Central memory CD4-positive, alpha-beta T cell (primary cell): Measurements from ENCODE around the gene MEST.
"Not testable (repeated sequence)": the region's sequence is repeated elsewhere in the genome, so short reads cannot be mapped to it uniquely, and the experiment has no call there.

Experiments used
- DNase-seq: peaks from one replicate; pipeline ENCODE4 v3.0.0; 2022

Gene MEST

DNA sequence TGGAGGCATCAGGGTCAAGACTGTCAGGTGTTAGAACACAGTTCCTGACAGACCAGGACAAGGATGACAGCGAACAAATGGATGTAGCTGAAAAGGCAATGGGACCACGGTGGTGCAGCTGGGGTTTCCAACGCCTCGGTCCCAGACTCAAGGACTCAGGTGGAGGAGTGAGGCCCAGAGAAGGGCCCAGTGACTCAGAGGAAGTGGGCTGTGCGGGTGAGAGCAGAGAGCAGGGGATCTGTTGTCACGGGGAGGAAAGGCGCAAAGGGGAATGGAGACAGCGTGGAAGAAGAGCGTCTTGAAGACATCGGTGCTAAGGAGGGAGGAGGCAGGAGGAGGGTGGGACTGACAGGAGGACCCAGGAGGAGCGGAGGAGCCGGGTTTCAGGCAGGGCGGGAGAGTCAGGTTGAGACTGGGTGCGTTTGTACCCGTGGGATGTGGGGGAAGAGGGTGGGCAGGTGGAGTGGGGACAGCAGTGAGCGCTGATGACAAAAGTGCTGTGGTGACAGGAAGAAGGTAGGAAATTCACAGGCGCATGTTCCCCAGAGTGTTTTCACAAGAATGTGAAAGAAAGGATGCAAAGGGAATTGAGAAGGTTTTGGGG lies 36.0 kb downstream of the MEST start:
- DNase-seq: not testable (repeated sequence)

DNA sequence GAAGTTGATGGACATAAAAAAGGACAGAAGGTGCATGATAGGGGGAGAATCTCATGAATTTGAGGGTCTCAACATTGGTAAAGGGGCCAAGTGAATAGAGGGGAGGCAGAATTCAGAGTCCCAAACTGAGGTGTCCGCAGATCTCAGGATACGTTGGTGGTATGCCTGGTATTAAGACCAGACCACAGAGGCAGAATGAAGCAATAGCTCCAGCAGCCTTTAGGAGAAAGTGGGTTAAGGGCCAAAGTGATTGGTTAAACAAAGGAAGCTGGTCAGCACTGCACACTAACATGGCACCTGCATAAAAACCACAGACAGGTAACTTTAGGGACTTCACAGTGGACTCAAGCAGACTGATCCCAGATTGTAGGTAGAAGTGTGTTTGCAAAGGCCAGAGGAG lies 37.5 kb downstream of the MEST start:
- DNase-seq: no peak

DNA sequence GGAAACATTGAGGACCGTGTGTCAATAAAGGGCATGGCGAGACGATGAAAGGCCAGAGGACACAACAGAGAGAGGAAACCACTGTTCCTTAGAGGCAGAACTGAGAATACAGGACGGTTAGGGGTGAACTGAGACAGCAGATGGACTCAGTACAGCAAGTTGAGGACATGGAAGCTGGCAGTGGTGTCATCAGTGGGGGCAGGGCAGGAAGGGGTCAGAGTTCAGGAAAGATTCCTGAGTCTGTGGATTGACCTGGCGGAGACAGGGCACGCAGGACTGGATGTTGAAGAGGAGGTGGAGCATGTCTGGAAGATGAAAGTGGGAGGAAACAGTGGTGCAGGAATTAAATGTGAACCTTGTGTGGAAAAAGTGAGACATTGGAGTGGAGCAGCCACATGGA lies 46.0 kb downstream of the MEST start:
- not testable (repeated sequence) for DNase-seq

DNA sequence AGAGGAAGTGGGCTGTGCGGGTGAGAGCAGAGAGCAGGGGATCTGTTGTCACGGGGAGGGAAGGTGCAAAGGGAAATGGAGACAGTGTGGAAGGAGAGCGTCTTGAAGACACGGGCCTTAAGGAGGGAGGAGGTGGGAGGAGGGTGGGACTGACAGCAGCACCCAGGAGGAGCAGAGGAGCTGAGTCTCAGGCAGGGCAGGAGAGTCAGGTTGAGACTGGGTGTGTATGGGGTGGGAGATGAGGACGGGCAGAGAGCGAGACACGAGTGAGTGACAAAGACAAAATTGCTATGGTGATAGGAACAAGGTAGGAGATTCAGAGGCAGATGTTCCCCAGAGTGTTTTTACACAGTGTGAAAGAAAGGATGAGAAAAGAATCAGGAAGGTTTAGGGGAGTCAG lies 49.4 kb downstream of the MEST start:
- not testable (repeated sequence) for DNase-seq

DNA sequence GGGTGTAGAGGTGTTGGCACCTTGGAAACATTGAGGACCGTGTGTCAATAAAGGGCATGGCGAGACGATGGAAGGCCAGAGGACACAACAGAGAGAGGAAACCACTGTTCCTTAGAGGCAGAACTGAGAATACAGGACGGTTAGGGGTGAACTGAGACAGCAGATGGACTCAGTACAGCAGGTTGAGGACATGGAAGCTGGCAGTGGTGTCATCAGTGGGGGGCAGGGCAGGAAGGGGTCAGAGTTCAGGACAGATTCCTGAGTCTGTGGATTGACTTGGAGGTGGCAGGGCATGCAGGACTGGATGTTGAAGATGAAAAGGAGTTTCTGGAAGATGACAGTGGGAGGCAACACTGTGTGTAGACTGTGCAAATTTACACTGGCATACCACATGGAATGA lies 50.4 kb downstream of the MEST start:
- DNase-seq: not testable (repeated sequence)

DNA sequence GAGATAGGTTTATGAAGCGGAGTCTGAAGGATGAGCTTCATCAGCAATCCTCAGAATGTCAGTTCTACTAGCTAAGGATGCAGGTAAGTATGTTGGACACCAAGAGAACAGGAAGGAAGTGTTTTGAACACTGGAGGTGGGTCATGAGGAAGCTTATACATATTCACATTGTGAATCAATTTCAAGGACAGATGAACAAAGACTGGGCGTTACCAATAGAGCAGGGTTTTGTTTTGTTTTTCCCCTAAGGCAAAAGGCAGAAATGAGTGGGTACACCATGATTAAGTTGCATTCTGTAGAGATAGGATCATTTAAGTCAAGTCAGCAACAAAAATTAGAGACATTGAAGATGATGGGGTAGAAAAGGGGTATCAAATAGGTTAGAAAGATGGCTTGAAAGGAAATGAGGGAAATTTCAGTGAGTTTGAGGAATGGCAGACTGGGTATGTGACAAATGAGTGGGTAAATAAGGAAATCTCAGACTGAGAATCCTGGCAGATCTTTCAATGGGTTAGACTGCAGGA lies 51.7 kb downstream of the MEST start:
- DNase-seq: no peak

DNA sequence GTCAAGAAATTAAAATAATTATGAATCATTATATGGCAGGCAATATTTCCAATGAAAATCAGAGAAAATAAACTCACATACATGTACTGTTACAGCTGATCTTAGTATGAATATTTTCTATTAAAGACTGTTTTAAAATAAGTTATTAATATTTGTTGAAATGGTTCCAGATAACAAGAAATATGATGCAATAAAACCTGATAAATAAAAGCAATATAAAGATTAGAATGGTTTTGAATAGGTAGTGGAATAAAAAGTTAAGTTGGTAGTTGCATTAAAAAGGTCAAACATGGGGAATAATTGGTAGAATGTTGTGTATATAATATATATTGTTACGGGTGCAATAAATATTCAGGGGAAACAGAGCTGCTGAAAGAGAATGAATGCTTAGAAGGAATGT lies 52.5 kb downstream of the MEST start:
- DNase-seq: no peak

DNA sequence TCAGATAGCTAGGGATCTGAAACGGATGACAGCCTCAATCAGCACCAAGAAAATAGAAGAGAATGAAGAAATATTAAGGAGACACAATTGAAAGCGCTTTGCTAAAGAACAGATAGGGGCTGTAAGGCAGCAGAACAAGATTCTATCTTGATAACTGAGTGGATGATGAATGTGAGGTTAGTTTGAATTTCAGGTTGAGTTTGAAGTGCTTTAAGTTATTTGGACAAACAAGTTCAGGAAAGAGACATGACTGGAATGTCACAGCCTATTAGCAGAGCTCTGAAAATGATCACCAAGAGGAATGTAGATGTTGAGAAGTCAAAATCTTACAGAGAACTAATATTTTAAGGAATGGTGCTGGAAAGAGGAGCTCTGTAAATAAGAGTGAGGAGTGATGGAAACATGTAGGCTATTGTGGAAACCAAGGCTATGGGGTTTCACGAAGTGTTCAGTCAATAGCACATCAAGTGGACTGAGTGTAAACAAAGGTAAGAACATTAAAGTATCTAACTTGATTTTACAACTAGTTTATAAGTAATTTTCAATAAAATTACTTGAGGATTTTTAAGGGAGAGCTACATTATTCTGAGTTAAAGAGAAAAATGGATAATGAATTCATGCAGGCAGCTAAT lies 61.6 kb downstream of the MEST start:
- DNase-seq: no peak

DNA sequence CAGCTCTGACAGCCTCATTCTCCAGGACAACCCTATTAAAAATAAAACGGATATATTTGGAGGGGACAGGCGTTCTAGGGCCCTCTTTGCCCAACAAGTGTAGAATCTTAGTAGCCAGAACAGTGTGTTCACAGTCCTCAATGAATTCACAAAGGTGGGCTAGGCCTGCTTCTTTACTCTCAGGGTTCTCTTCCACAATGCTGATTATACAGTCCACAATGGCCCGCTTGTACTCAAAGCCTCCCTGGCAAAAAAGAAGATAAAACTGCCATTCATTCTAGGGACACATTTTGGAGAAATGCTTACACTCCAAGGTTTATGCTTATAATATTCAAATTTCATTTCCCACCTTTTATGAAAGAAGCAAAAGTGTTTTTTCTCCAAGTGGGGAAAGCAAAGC lies 62.6 kb downstream of the MEST start:
- no peak for DNase-seq
